Colonic mucosa (tissue), 4 donors: ENCODE results near the gene INVS. TPM values are rescaled to one million over a fixed set of nuclear protein-coding genes. Genes with fewer than 3 reads are reported as not detected.
"Not testable (repeated sequence)": the region's sequence is repeated elsewhere in the genome, so short reads cannot be mapped to it uniquely, and the experiment has no call there.

ENCODE experiments used
- DNase-seq: peaks from one replicate; pipeline ENCODE4 v3.0.0-alpha.2; 2020
- H3K27ac ChIP-seq: fragments of 200-600 bp; one replicate; pipeline ENCODE4 v1.8.0; 2021
- H3K27me3 ChIP-seq: fragments of 200-600 bp; one replicate; pipeline ENCODE4 v1.8.0; 2021
- H3K36me3 ChIP-seq: fragments of 200-600 bp; one replicate; pipeline ENCODE4 v1.8.0; 2021
- H3K4me1 ChIP-seq: fragments of 200-600 bp; one replicate; pipeline ENCODE4 v1.8.0; 2021; ENCODE audit warnings: mild to moderate bottlenecking
- H3K4me3 ChIP-seq: fragments of 200-600 bp; one replicate; pipeline ENCODE4 v1.8.0; 2021
- H3K9ac ChIP-seq, 2 donors: one replicate each; pipeline ENCODE4 v1.7.0; 2013; ENCODE audit warnings: control low read depth in 2 of 2, low read depth in 2 of 2, low read length in 2 of 2
- H3K9me3 ChIP-seq: fragments of 200-600 bp; one replicate; pipeline ENCODE4 v1.8.0; 2021
- CTCF ChIP-seq: fragments of 200-600 bp; IDR thresholded peaks from one replicate; pipeline ENCODE4 v1.8.0; 2022; ENCODE audit warnings: antibody characterized with exemption, mild to moderate bottlenecking
- intact Hi-C: fragments of 100-400 bp; cut with DNase I; formaldehyde crosslinking; loops from one replicate; pipeline ENCODE4 v1.14.1; 2022
- total RNA-seq, 2 donors: library from RNA; stranded (reverse); fragmentation: NEBNext Ultra II Directional in 1 of 2; extraction: Animal tissue kit (Norgen Biotek cat#: 25700) in 1 of 2; gene quantifications; one replicate each; pipeline ENCODE4 v1.2.1, GENCODE V29; 2021
- donor health status: healthy.
- donor health status: DM: no; HTN: no; CAD: no.
- donor health status: DM: no; HTN: no; CAD: no.

The INVS gene
- total RNA-seq, 2 donors from 2014 or later, result 12.1 to 16.0 TPM

- no peaks in the 10 kb centered on the region for H3K27me3 ChIP-seq
- intact Hi-C loops, result no loop called here
- no peak overlapping the region for H3K27ac ChIP-seq
- no peak for TF ChIP-seq CTCF
- H3K9ac ChIP-seq, result no peak overlapping the region
- no peaks in the 10 kb centered on the region for H3K4me1 ChIP-seq
- no peaks in the 10 kb centered on the region for H3K9me3 ChIP-seq
- peaks cover 3% of the 10 kb centered on the region for H3K36me3 ChIP-seq
- no peak for DNase-seq
- no peak overlapping the region for H3K4me3 ChIP-seq
These were observed 41.4 kb upstream of the INVS start for GRCh38 chr9:100057624-100058023.

GRCh38 chr9:100058699-100059579, 40.1 kb upstream of the INVS start:
- Histone ChIP-seq H3K4me3 (no peak overlapping the region), H3K4me1 (no peaks in the 10 kb centered on the region), H3K9ac (no peak overlapping the region), H3K9me3 (no peaks in the 10 kb centered on the region), H3K27ac (no peak overlapping the region), H3K27me3 (no peaks in the 10 kb centered on the region), H3K36me3 (peaks cover 3% of the 10 kb centered on the region)
- intact Hi-C loops, result no loop called here
- DNase-seq, result no peak
- TF ChIP-seq CTCF, result no peak

GRCh38 chr9:100062683-100063082, 36.4 kb upstream of the INVS start:
- intact Hi-C loops, H3K4me1 ChIP-seq, H3K9ac ChIP-seq, H3K9me3 ChIP-seq, H3K36me3 ChIP-seq, H3K27ac ChIP-seq, DNase-seq, H3K27me3 ChIP-seq, H3K4me3 ChIP-seq: not testable (repeated sequence)

GRCh38 chr9:100063185-100063584, 35.9 kb upstream of the INVS start:
- H3K9me3 ChIP-seq, result no peaks in the 10 kb centered on the region
- DNase-seq, result no peak
- no peaks in the 10 kb centered on the region for H3K4me1 ChIP-seq
- TF ChIP-seq CTCF, result no peak
- intact Hi-C loops, result no loop called here
- no peak overlapping the region for H3K27ac ChIP-seq
- no peak overlapping the region for H3K4me3 ChIP-seq
- no peaks in the 10 kb centered on the region for H3K36me3 ChIP-seq
- H3K9ac ChIP-seq, result no peak overlapping the region
- no peaks in the 10 kb centered on the region for H3K27me3 ChIP-seq

- TF ChIP-seq CTCF, result no peak
- no peaks in the 10 kb centered on the region for H3K4me1 ChIP-seq
- no peaks in the 10 kb centered on the region for H3K27me3 ChIP-seq
- no peak overlapping the region for H3K27ac ChIP-seq
- no peaks in the 10 kb centered on the region for H3K36me3 ChIP-seq
- DNase-seq, result no peak
- no peak overlapping the region for H3K4me3 ChIP-seq
- H3K9me3 ChIP-seq, result no peaks in the 10 kb centered on the region
- intact Hi-C loops, result no loop called here
- H3K9ac ChIP-seq, result no peak overlapping the region
These were observed 34.0 kb upstream of the INVS start for GRCh38 chr9:100064872-100065581.

GRCh38 chr9:100066539-100066938, 32.5 kb upstream of the INVS start:
- Histone ChIP-seq H3K9ac (no peak overlapping the region), H3K9me3 (no peaks in the 10 kb centered on the region), H3K4me1 (no peaks in the 10 kb centered on the region), H3K36me3 (no peaks in the 10 kb centered on the region), H3K4me3 (no peak overlapping the region), H3K27ac (no peak overlapping the region), H3K27me3 (no peaks in the 10 kb centered on the region)
- intact Hi-C loops, result no loop called here
- DNase-seq, result no peak
- no peak for TF ChIP-seq CTCF

- H3K4me1 ChIP-seq, H3K4me3 ChIP-seq, intact Hi-C loops, H3K36me3 ChIP-seq, H3K27me3 ChIP-seq, H3K9me3 ChIP-seq, H3K9ac ChIP-seq, H3K27ac ChIP-seq, DNase-seq: not testable (repeated sequence)
These were observed 31.1 kb upstream of the INVS start for GRCh38 chr9:100067990-100068389.

- intact Hi-C loops, DNase-seq: not testable (repeated sequence)
These were observed 30.0 kb upstream of the INVS start for GRCh38 chr9:100069068-100069467.

More at GRCh38 chr9:100069068-100069467, 30.0 kb upstream of the INVS start:
- not testable (repeated sequence) for H3K4me3 ChIP-seq, H3K4me1 ChIP-seq, H3K27me3 ChIP-seq, H3K27ac ChIP-seq, H3K9me3 ChIP-seq, H3K36me3 ChIP-seq, H3K9ac ChIP-seq
